Measurements from ENCODE around the gene WBP1L.
"Not testable (repeated sequence)": the region's sequence is repeated elsewhere in the genome, so short reads cannot be mapped to it uniquely, and the experiment has no call there.

WBP1L gene

GRCh38 chr10:102758933-102759262 lies 15.2 kb downstream of the WBP1L start:
- not testable (repeated sequence) for DNase-seq (ENCODE audit: low spot score)

GRCh38 chr10:102759497-102760210 lies 15.9 kb downstream of the WBP1L start:
- no peak for DNase-seq (ENCODE audit: low spot score)

GRCh38 chr10:102761981-102762380 lies 18.2 kb downstream of the WBP1L start:
- no peak for DNase-seq (ENCODE audit: low spot score)

- DNase-seq (ENCODE audit: low spot score) = no peak
These were observed 18.8 kb downstream of the WBP1L start for GRCh38 chr10:102762401-102763015.

GRCh38 chr10:102763037-102763607 lies 19.4 kb downstream of the WBP1L start:
- DNase-seq (ENCODE audit: low spot score) = no peak

GRCh38 chr10:102764470-102765161 lies 20.9 kb downstream of the WBP1L start:
- DNase-seq (ENCODE audit: low spot score) = no peak

- DNase-seq (ENCODE audit: low spot score) = no peak
These were observed 21.6 kb downstream of the WBP1L start for GRCh38 chr10:102765336-102765735.

GRCh38 chr10:102767428-102768160 lies 23.8 kb downstream of the WBP1L start:
- DNase-seq (ENCODE audit: low spot score) = no peak

- no peak for DNase-seq (ENCODE audit: low spot score)
These were observed 25.8 kb downstream of the WBP1L start for GRCh38 chr10:102769375-102770107.

GRCh38 chr10:102770108-102770482 lies 26.3 kb downstream of the WBP1L start:
- DNase-seq (ENCODE audit: low spot score) = no peak

- no peak for DNase-seq (ENCODE audit: low spot score)
These were observed 27.0 kb downstream of the WBP1L start for GRCh38 chr10:102770792-102771191.

GRCh38 chr10:102773320-102773719 lies 29.6 kb downstream of the WBP1L start:
- no peak for DNase-seq (ENCODE audit: low spot score)

GRCh38 chr10:102773986-102774385 lies 30.2 kb downstream of the WBP1L start:
- DNase-seq (ENCODE audit: low spot score) = no peak

GRCh38 chr10:102775201-102775934 lies 31.6 kb downstream of the WBP1L start:
- no peak for DNase-seq (ENCODE audit: low spot score)

- DNase-seq (ENCODE audit: low spot score) = no peak
These were observed 32.4 kb downstream of the WBP1L start for GRCh38 chr10:102775935-102776669.

- DNase-seq (ENCODE audit: low spot score) = peak; percentile 51
These were observed 33.2 kb downstream of the WBP1L start for GRCh38 chr10:102776779-102777456.

GRCh38 chr10:102777711-102778453 lies 34.1 kb downstream of the WBP1L start:
- no peak for DNase-seq (ENCODE audit: low spot score)

GRCh38 chr10:102778781-102779180 lies 35.0 kb downstream of the WBP1L start:
- DNase-seq (ENCODE audit: low spot score) = no peak

Data from HuH-7.5 (cell line).